ENCODE measurements around the gene DUSP14. TPM values are rescaled to one million over a fixed set of nuclear protein-coding genes. Genes with fewer than 3 reads are reported as not detected.

The DUSP14 gene
- total RNA-seq, 1 experiment from 2014 or later = 56.2 TPM

- Histone ChIP-seq H3F3A (ENCODE audit: low read length, unreplicated experiment) (no peaks in the 10 kb centered on the region), H3K27ac (ENCODE audit: low read length) (no peak overlapping the region), H3K27me3 (ENCODE audit: low read length) (no peaks in the 10 kb centered on the region), H2AFZ (ENCODE audit: low read length) (no peak overlapping the region), H3K9me3 (ENCODE audit: low read length) (no peaks in the 10 kb centered on the region), H3K79me2 (ENCODE audit: low read length) (peaks cover 99% of the 10 kb centered on the region), H3K4me2 (ENCODE audit: low read length) (no peak overlapping the region), H3K9me2 (replicated peaks; ENCODE audit: low read length) (no peaks in the 10 kb centered on the region), H4K20me1 (ENCODE audit: low read length) (no peaks in the 10 kb centered on the region; the same call in 1 of the 2 replicates), H3K36me3 (ENCODE audit: low read depth, low read length) (no peaks in the 10 kb centered on the region), H3K4me3 (ENCODE audit: low read length) (no peak overlapping the region), H3K4me1 (ENCODE audit: insufficient read depth, low read length) (no peaks in the 10 kb centered on the region), H3K9ac (ENCODE audit: low read length) (no peak overlapping the region)
- ChIA-PET CTCF (no interaction called here), POLR2A (ENCODE audit: unreplicated experiment) (no interaction called here)
- intact Hi-C loops (cut with micrococcal nuclease) = no loop called here
- DNase-seq = no peak
- BruUV-seq (replicated peaks) = no TSS peak
- TF ChIP-seq EZH2phosphoT487 (IDR thresholded peaks at IDR 0.05; ENCODE audit: borderline replicate concordance, low read length) (no peak), EZH2 (IDR thresholded peaks at IDR 0.05; ENCODE audit: low read length, unreplicated experiment) (no peak)
- TF ChIP-seq, protein P1, sequence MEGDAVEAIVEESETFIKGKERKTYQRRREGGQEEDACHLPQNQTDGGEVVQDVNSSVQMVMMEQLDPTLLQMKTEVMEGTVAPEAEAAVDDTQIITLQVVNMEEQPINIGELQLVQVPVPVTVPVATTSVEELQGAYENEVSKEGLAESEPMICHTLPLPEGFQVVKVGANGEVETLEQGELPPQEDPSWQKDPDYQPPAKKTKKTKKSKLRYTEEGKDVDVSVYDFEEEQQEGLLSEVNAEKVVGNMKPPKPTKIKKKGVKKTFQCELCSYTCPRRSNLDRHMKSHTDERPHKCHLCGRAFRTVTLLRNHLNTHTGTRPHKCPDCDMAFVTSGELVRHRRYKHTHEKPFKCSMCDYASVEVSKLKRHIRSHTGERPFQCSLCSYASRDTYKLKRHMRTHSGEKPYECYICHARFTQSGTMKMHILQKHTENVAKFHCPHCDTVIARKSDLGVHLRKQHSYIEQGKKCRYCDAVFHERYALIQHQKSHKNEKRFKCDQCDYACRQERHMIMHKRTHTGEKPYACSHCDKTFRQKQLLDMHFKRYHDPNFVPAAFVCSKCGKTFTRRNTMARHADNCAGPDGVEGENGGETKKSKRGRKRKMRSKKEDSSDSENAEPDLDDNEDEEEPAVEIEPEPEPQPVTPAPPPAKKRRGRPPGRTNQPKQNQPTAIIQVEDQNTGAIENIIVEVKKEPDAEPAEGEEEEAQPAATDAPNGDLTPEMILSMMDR (conservative IDR thresholded peaks at IDR 0.05; ENCODE audit: low read depth, low read length) = no peak
- ATAC-seq = no peak
Measured at GRCh38 chr17:37502009-37502936, 12.6 kb downstream of the DUSP14 start.

- no peak overlapping the region for H2AFZ ChIP-seq (ENCODE audit: low read length)
- H3K9me3 ChIP-seq (ENCODE audit: low read length) = no peaks in the 10 kb centered on the region
- no peak overlapping the region for H3K4me2 ChIP-seq (ENCODE audit: low read length)
- ATAC-seq (no peak), DNase-seq (no peak)
- no peak overlapping the region for H3K9ac ChIP-seq (ENCODE audit: low read length)
- BruUV-seq (replicated peaks) = no TSS peak
- H3K27ac ChIP-seq (ENCODE audit: low read length) = no peak overlapping the region
- no peaks in the 10 kb centered on the region for H3K4me1 ChIP-seq (ENCODE audit: insufficient read depth, low read length)
- peaks cover 99% of the 10 kb centered on the region for H3K79me2 ChIP-seq (ENCODE audit: low read length)
- no peaks in the 10 kb centered on the region for H3K9me2 ChIP-seq (replicated peaks; ENCODE audit: low read length)
- H3K4me3 ChIP-seq (ENCODE audit: low read length) = no peak overlapping the region
- no peaks in the 10 kb centered on the region for H3K36me3 ChIP-seq (ENCODE audit: low read depth, low read length)
- CTCF ChIA-PET = no interaction called here
- TF ChIP-seq EZH2phosphoT487 (IDR thresholded peaks at IDR 0.05; ENCODE audit: borderline replicate concordance, low read length) (no peak), EZH2 (IDR thresholded peaks at IDR 0.05; ENCODE audit: low read length, unreplicated experiment) (no peak)
- TF ChIP-seq, protein P1 (conservative IDR thresholded peaks at IDR 0.05; ENCODE audit: low read depth, low read length) = no peak
- intact Hi-C loops (cut with micrococcal nuclease) = no loop called here
- no peaks in the 10 kb centered on the region; the same call in 1 of the 2 replicates for H4K20me1 ChIP-seq (ENCODE audit: low read length)
- no peaks in the 10 kb centered on the region for H3F3A ChIP-seq (ENCODE audit: low read length, unreplicated experiment)
- no peaks in the 10 kb centered on the region for H3K27me3 ChIP-seq (ENCODE audit: low read length)
- POLR2A ChIA-PET (ENCODE audit: unreplicated experiment) = no interaction called here
Measured at GRCh38 chr17:37503148-37503547, 13.5 kb downstream of the DUSP14 start.

GRCh38 chr17:37505333-37505732 is 15.6 kb downstream of the DUSP14 start:
- Histone ChIP-seq H4K20me1 (ENCODE audit: low read length) (peaks cover 5% of the 10 kb centered on the region; the same call in 1 of the 2 replicates), H3K4me1 (ENCODE audit: insufficient read depth, low read length) (no peaks in the 10 kb centered on the region), H3K36me3 (ENCODE audit: low read depth, low read length) (no peaks in the 10 kb centered on the region), H3K9me2 (replicated peaks; ENCODE audit: low read length) (no peaks in the 10 kb centered on the region), H3K4me2 (ENCODE audit: low read length) (no peak overlapping the region), H3K9me3 (ENCODE audit: low read length) (no peaks in the 10 kb centered on the region), H3F3A (ENCODE audit: low read length, unreplicated experiment) (no peaks in the 10 kb centered on the region), H3K27me3 (ENCODE audit: low read length) (no peaks in the 10 kb centered on the region), H3K79me2 (ENCODE audit: low read length) (peaks cover 87% of the 10 kb centered on the region), H3K9ac (ENCODE audit: low read length) (no peak overlapping the region), H3K27ac (ENCODE audit: low read length) (no peak overlapping the region), H3K4me3 (ENCODE audit: low read length) (no peak overlapping the region), H2AFZ (ENCODE audit: low read length) (no peak overlapping the region)
- ChIA-PET POLR2A (ENCODE audit: unreplicated experiment) (no interaction called here), CTCF (no interaction called here)
- ATAC-seq (no peak), DNase-seq (no peak)
- no TSS peak for BruUV-seq (replicated peaks)
- TF ChIP-seq EZH2 (IDR thresholded peaks at IDR 0.05; ENCODE audit: low read length, unreplicated experiment) = no peak
- TF ChIP-seq EZH2phosphoT487 (IDR thresholded peaks at IDR 0.05; ENCODE audit: borderline replicate concordance, low read length) = no peak
- TF ChIP-seq, protein P1 (conservative IDR thresholded peaks at IDR 0.05; ENCODE audit: low read depth, low read length) = no peak
- intact Hi-C loops (cut with micrococcal nuclease) = no loop called here

Data from PC-3 (cell line).